Pulmonary artery endothelial cell (primary cell): ENCODE data around the gene ZNF81. TPM values are rescaled to one million over a fixed set of nuclear protein-coding genes. Genes with fewer than 3 reads are reported as not detected.
"Not testable (repeated sequence)": the region's sequence is repeated elsewhere in the genome, so short reads cannot be mapped to it uniquely, and the experiment has no call there.

Experiments used
- DNase-seq: peaks from one replicate; pipeline ENCODE4 v3.0.0-alpha.2; 2011; ENCODE audit warnings: low read depth, low spot score
- total RNA-seq: library from RNA; depleted of rRNA; stranded (reverse); fragments of >200 nt; gene quantifications from 2 replicates; pipeline ENCODE4 v1.2.3, GENCODE V29; 2014

ZNF81 gene
- total RNA-seq, 1 donor from 2014 or later, result 3.9 TPM

DNA sequence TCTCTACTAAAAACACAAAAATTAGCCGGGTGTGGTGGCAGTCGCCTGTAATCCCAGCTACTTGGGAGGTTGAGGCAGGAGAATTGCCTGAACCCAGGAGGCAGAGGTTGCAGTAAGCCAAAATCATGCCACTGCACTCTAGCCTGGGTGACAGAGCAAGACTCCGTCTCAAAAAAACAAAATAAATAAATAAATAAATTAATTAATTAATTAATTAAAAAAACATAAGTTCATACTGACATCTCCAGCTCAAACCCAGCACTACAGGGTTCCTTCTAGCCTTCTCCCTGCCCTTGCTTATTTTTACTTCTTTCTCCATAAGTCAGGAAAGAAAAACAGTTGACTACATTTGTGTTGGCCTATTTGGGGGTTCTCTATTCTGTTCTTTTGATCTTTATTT lies 95.3 kb downstream of the ZNF81 start:
- DNase-seq, result not testable (repeated sequence)

DNA sequence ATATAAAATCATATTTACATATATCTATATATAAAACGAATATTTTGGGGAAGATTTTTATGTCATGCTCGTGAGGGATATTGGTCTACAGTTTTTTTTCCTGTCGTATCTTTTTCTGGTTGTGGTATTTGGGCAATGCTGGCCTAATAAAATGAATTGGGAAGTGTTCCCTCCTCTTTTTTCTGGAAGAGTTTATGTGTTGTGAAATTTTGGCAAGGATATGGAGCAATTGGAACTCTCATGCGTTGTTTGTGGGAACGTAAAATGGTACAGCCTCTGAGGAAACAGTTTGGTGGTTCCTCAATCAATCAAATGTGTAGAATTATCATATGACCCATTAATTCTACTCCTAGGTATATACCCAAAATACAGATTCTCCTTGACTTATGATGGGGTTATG lies 97.2 kb downstream of the ZNF81 start:
- DNase-seq, result no peak

DNA sequence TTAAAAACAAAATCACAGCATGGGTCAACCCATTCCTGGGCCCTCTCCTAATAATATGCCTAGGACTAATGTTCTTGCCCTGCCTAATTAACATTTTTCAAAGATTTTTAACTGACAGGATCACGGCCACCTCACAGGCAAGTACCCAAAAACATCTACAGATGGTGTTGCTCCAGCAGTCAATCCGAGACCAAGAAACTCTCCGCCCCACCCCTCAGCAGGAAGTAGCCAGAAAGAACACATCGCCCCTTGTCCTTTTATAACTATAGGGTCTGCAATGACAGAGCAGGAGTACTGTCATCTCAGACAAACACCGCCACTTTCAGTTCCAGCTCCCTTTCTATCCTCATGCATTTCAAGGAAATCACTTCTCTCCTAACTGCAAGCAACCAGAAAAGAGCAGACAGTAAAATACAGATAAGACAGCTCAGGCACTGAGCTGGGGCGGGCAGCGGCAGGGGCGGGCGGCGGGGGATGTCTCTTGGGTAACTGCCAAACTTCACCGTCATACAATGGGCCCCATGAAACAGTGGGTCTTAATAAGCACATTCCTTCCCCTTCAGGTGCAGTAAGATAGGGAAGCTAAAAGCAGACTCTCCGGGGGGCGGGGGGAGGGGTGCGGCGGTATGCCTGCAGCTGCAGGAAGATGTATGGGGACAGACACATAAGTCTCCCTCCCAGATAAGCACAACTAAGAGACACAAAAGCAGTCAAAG lies 99.7 kb downstream of the ZNF81 start:
- DNase-seq, result no peak

DNA sequence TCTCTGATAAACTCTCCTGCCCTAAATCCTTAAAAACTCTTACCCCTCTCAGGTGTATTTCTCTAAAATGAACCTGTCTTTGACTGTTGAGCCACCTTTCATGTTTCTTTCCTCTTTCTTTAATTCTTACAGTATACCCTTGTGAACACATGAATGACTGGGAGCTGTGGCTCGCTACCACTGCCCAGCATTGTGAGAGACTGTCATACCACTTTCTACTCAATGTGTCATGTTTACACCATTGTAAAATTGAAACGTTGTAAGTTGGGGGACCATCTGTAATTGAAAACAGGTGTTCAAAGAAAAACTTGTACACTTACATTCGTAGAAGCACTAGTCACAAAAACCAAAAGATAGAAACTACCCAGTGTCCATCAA lies 100.2 kb downstream of the ZNF81 start:
- DNase-seq, result no peak

DNA sequence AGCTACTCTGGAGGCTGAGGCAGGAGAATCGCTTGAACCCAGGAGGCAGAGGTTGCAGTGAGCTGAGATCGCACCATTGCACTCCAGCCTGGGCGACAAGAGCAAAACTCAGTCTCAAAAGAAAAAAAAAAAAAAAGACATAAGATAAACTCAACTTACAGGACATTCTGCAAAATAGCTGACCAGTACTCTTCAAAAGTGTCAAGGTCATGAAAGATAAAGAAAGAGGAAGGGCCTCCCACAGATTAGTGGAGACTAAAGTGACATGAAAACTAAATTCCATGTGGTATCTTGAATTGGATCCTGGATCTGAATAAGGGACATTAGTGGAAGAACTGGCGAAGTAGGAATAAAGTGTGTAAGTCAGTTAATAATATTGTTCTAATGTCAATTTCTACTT lies 103.7 kb downstream of the ZNF81 start:
- DNase-seq, result no peak

DNA sequence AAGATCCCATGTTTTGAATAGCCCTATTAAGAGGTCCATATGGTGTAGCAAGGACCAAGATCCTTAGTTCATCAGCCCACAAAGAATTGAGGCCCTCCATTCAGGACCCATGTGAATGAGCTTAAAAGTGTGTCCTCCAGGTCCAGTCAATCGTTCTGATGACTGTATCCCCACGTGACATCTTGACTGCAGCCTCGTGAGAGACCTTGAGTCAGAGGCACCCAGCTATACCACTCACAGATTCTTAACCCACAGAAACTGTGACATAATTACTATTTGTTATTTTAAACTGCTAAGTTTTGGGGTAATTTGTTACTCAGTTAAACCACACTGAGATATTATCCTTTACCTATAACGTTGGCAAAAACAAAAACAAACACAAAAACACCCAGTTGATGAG lies 104.7 kb downstream of the ZNF81 start:
- no peak for DNase-seq

DNA sequence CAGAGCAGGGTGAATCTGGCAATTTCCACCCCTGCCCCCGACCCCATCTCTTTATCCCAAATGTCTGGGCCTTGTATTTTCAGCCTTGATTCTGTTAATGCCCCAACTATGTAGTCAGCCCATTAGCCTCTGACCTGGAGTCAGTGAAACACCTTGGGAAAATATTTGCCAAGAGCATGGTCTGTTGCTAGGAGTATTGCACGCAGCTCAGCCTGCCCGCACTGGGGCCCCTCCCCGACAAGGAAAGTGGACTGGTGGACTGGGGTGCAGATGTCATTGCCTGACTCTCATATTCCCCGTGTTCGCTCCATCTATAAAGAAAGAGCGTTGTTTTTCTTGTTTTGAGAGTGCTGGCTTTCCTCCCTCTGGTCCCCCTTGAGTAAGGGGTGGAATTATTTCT lies 118.6 kb downstream of the ZNF81 start:
- not testable (repeated sequence) for DNase-seq

DNA sequence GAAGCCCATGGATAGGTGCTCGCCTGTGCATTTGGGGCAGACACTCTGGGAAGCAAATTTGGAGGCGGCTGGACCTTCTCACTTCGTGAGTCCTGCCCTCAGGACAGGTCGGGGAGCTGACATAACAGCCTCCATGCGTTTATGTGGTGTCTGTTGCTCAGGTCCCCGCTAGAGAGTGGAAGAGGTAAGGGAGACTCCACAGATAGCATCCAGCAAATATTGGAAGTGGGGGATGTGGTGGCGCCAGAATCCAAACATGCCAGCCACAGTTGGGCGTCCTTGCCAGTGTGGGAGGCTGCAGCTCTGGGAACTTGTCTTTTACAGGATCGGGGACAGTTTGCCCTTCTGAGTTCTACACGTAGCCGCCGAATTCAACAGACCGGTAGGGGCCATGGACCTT lies 119.3 kb downstream of the ZNF81 start:
- DNase-seq, result no peak

DNA sequence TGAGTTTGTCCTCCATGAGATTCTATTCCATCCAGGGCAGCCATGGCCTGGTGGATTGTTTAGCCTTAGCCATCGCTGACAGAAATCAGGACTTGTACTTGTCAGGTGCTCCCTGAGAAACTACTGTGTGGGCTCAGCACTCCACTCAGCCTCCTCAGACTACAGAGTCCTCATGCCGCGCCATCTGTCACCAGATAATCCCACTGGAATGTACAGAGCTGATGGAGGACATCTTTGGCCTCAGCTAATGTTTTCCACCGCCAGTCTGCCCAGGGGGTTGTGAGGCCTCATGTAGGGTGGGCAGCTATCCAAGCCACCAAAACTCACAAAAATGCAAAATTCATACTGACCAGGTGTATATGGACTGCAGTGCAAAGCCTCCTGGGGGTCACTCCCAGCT lies 121.5 kb downstream of the ZNF81 start:
- not testable (repeated sequence) for DNase-seq

DNA sequence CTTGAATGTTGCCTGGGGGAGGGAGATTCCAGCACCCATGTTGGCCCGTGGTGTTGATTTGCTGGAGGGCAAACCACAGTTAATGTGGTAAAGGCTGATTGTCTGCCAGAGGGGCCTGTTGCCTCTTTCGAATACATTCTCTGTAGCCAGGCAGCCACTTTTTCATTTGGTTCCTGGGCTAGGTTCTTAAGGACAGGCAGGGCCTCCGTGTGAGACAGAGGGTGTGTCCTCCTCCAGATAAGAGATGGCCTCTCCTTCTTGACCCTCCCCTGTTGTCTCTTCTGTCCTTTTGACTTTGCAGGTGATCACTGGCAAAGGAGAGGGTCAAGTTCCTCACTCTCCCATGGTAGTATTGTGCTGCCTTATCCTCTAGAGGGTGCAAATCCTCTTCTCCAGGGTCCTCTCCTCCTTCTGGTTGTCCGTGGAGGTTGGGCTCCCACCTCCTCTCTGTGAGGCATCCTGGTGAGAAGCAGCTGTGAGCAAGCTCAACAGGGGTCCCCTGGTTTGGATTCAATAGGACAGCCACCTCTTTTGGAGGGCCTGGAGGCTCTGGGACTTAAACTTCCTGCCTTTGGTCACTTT lies 122.2 kb downstream of the ZNF81 start:
- DNase-seq, result no peak

DNA sequence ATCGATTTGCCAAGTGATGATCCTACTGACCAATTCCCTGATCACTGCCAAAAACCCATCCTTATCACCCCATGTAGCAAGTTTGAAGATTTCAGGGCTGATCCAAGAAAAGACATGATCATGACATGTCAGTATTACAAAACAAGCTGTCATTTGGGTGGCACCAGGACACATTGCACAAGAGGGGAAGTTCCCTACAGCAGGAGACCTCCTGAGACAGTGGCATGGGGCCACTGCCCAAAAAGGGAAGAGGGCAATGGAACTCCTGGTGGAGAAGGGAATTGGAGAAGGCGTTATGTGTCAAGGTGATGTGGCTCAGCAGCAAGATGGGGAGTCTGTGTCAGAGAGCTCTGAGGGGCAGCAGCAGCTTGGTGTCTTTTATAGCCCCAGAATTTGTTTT lies 123.7 kb downstream of the ZNF81 start:
- DNase-seq, result no peak

DNA sequence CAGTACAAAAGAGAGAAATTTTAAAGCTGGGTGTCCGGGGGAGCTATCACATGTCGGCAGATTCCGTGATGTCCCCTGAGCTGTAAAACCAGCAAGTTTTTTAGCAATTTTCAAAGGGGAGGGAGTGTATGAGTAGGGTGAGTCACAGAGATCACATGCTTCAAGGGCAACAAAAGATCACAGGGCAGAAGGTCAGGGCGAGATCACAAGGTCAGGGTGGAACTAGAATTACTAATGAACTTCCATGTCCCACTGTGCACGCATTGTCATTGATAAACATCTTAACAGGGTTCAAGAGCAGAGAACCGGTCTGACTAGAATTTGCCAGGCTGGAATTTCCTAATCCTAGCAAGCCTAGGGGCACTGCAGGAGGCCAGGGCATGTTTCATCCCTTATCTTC lies 125.1 kb downstream of the ZNF81 start:
- DNase-seq, result not testable (repeated sequence)

DNA sequence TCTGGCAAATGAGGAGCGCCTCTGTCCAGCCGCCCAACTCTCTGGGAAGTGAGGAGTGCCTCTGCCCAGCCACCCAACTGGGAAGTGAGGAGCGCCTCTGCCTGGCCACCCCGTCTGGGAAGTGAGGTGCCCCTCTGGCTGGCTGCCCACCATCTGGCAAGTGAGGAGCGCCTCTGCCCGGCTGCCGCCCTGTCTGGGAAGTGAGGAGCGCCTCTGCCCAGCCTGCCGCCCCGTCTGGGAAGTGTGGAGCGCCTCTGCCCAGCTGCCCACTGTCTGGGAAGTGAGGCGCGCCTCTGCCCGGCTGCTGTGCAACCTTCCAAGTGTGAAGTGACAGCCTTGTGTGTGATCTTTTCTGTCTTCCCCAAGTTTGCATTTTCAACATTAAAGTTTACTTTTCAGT lies 128.8 kb downstream of the ZNF81 start:
- DNase-seq, result not testable (repeated sequence)

Other genes with a start within 250 kb of the ZNF81 start
- not detected in 2 replicates for gene SYN1, start 217.0 kb upstream of the ZNF81 start, total RNA-seq
- 0.13 and 0.18 TPM in 2 replicates for gene CFP, start 207.0 kb upstream of the ZNF81 start, total RNA-seq
- gene ELK1, start 186.3 kb upstream of the ZNF81 start, total RNA-seq, result 10.7 and 14.8 TPM in 2 replicates
- gene UXT, start 177.7 kb upstream of the ZNF81 start, total RNA-seq, result 89.2 and 117 TPM in 2 replicates
- 2.3 and 3.0 TPM in 2 replicates for gene ZNF182, start 167.1 kb downstream of the ZNF81 start, total RNA-seq
- not detected in 2 replicates for gene SPACA5, start 170.1 kb downstream of the ZNF81 start, total RNA-seq
- 0.40 and 2.3 TPM in 2 replicates for gene ZNF630, start 234.7 kb downstream of the ZNF81 start, total RNA-seq